Prostate gland (tissue), 2 donors: ENCODE measurements around the gene TELO2.

Experiments used
- CTCF ChIP-seq, 4 experiments: fragments of 200-600 bp in 2 of 4; fragments of 450-650 bp in 2 of 4; sonication (generic) in 2 of 4; IDR thresholded peaks; 1 replicate in 3 of 4; 2 replicates in 1 of 4; pipeline ENCODE4 v1.5.1; 2016 to 2019; ENCODE audit warnings: antibody characterized with exemption in 4 of 4, mild to moderate bottlenecking in 2 of 4, moderate library complexity in 2 of 4
- POLR2A ChIP-seq: fragments of 450-650 bp; IDR thresholded peaks from one replicate; pipeline ENCODE4 v1.6.1; 2016; ENCODE audit warnings: antibody characterized with exemption, mild to moderate bottlenecking
- POLR2AphosphoS5 ChIP-seq: sonication (generic); formaldehyde crosslinking; IDR thresholded peaks from one replicate; pipeline ENCODE4 v1.6.1; 2017; ENCODE audit warnings: antibody characterized with exemption

GRCh38 chr16:1525871-1526607 lies 32.9 kb downstream of the TELO2 start:
- TF ChIP-seq CTCF (IDR thresholded peaks at IDR 0.05) (no peak), POLR2A (no peak), POLR2AphosphoS5 (no peak)
